ENCODE results near the gene SENP5. TPM values are rescaled to one million over a fixed set of nuclear protein-coding genes. Genes with fewer than 3 reads are reported as not detected.
A peak's percentile ranks its signal among the peaks of the same experiment; 100 is the strongest.

The SENP5 gene
- total and polyA plus RNA-seq, 5 donors from 2014 or later: 6.2 to 67.5 (median 7.1) TPM

GRCh38 chr3:196916995-196917394 lies 49.3 kb downstream of the SENP5 start:
- H3K27ac Mint-ChIP-seq: no peak overlapping the region
- no peaks in the 10 kb centered on the region for H3K27me3 Mint-ChIP-seq

GRCh38 chr3:196918968-196919367 lies 51.2 kb downstream of the SENP5 start:
- no peak for ATAC-seq (ENCODE audit: low read depth in 2 of 2)
- H3K27ac Mint-ChIP-seq: no peak overlapping the region
- peaks cover 23% of the 10 kb centered on the region for H3K36me3 Mint-ChIP-seq

More at GRCh38 chr3:196916995-196917394, 49.3 kb downstream of the SENP5 start:
- peaks cover 22% of the 10 kb centered on the region for H3K36me3 ChIP-seq (ENCODE audit: control insufficient read depth, insufficient read depth, low read length)
- ATAC-seq (ENCODE audit: low read depth in 2 of 2) (no peak), DNase-seq (no peak)
- Mint-ChIP-seq H3K4me1 (peaks cover 5 to 9% (median 7%) of the 10 kb centered on the region in 4 donors), H3K4me3 (no peak overlapping the region), H3K9me3 (peaks cover 0 to 4% (median 0%) of the 10 kb centered on the region in 7 donors), H3K36me3 (peaks cover 27% of the 10 kb centered on the region)
- H3K27me3 ChIP-seq (ENCODE audit: control insufficient read depth, insufficient read depth, low read length): no peaks in the 10 kb centered on the region
- no peaks in the 10 kb centered on the region for H3K9me3 ChIP-seq (ENCODE audit: control insufficient read depth in 2 of 2, low read length in 2 of 2)
- H3K4me1 ChIP-seq (ENCODE audit: control insufficient read depth, insufficient read depth, low read length, poor library complexity, severe bottlenecking): peaks cover 3% of the 10 kb centered on the region
- H3K4me3 ChIP-seq (ENCODE audit: low read depth, low read length): no peak overlapping the region
- H3K27ac ChIP-seq (ENCODE audit: insufficient read depth, low read length, poor library complexity, severe bottlenecking): no peak overlapping the region

GRCh38 chr3:196920733-196921132 lies 53.0 kb downstream of the SENP5 start:
- Mint-ChIP-seq H3K27me3 (no peaks in the 10 kb centered on the region), H3K27ac (peak overlapping the region in 2 of 3 donors; percentile 20 to 37), H3K4me1 (peaks cover 0 to 5% (median 1%) of the 10 kb centered on the region in 4 donors), H3K9me3 (peaks cover 0 to 4% (median 0%) of the 10 kb centered on the region in 7 donors), H3K4me3 (no peak overlapping the region), H3K36me3 (peaks cover 11% of the 10 kb centered on the region)
- Histone ChIP-seq H3K36me3 (ENCODE audit: control insufficient read depth, insufficient read depth, low read length) (peaks cover 26% of the 10 kb centered on the region), H3K9me3 (ENCODE audit: control insufficient read depth in 2 of 2, low read length in 2 of 2) (no peaks in the 10 kb centered on the region), H3K27me3 (ENCODE audit: control insufficient read depth, insufficient read depth, low read length) (no peaks in the 10 kb centered on the region), H3K4me3 (ENCODE audit: low read depth, low read length) (no peak overlapping the region), H3K27ac (ENCODE audit: insufficient read depth, low read length, poor library complexity, severe bottlenecking) (no peak overlapping the region), H3K4me1 (ENCODE audit: control insufficient read depth, insufficient read depth, low read length, poor library complexity, severe bottlenecking) (no peaks in the 10 kb centered on the region)
- DNase-seq (no peak), ATAC-seq (ENCODE audit: low read depth in 2 of 2) (no peak)

More at GRCh38 chr3:196918968-196919367, 51.2 kb downstream of the SENP5 start:
- no peaks in the 10 kb centered on the region for H3K27me3 Mint-ChIP-seq
- no peak overlapping the region for H3K27ac ChIP-seq (ENCODE audit: insufficient read depth, low read length, poor library complexity, severe bottlenecking)
- no peak overlapping the region for H3K4me3 Mint-ChIP-seq
- peaks cover 29% of the 10 kb centered on the region for H3K36me3 ChIP-seq (ENCODE audit: control insufficient read depth, insufficient read depth, low read length)
- no peak for DNase-seq
- no peaks in the 10 kb centered on the region for H3K4me1 ChIP-seq (ENCODE audit: control insufficient read depth, insufficient read depth, low read length, poor library complexity, severe bottlenecking)
- peaks cover 0 to 4% (median 0%) of the 10 kb centered on the region in 7 donors for H3K9me3 Mint-ChIP-seq
- H3K4me1 Mint-ChIP-seq: peaks cover 0 to 5% (median 1%) of the 10 kb centered on the region in 4 donors
- H3K27me3 ChIP-seq (ENCODE audit: control insufficient read depth, insufficient read depth, low read length): no peaks in the 10 kb centered on the region
- no peak overlapping the region for H3K4me3 ChIP-seq (ENCODE audit: low read depth, low read length)
- no peaks in the 10 kb centered on the region for H3K9me3 ChIP-seq (ENCODE audit: control insufficient read depth in 2 of 2, low read length in 2 of 2)

GRCh38 chr3:196927571-196928453 lies 60.1 kb downstream of the SENP5 start:
- no peaks in the 10 kb centered on the region for H3K27me3 Mint-ChIP-seq
- H3K4me1 Mint-ChIP-seq: no peaks in the 10 kb centered on the region
- no peaks in the 10 kb centered on the region for H3K9me3 ChIP-seq (ENCODE audit: control insufficient read depth in 2 of 2, low read length in 2 of 2)
- H3K9me3 Mint-ChIP-seq: no peaks in the 10 kb centered on the region
- H3K27ac Mint-ChIP-seq: peak overlapping the region in 2 of 3 donors; percentile 15 to 32
- H3K27me3 ChIP-seq (ENCODE audit: control insufficient read depth, insufficient read depth, low read length): no peaks in the 10 kb centered on the region
- H3K36me3 ChIP-seq (ENCODE audit: control insufficient read depth, insufficient read depth, low read length): peaks cover 50% of the 10 kb centered on the region
- no peak for ATAC-seq (ENCODE audit: low read depth in 2 of 2)
- no peaks in the 10 kb centered on the region for H3K4me1 ChIP-seq (ENCODE audit: control insufficient read depth, insufficient read depth, low read length, poor library complexity, severe bottlenecking)
- DNase-seq: no peak
- no peak overlapping the region for H3K27ac ChIP-seq (ENCODE audit: insufficient read depth, low read length, poor library complexity, severe bottlenecking)
- peaks cover 30% of the 10 kb centered on the region for H3K36me3 Mint-ChIP-seq
- H3K4me3 ChIP-seq (ENCODE audit: low read depth, low read length): no peak overlapping the region
- H3K4me3 Mint-ChIP-seq: no peak overlapping the region

- no peaks in the 10 kb centered on the region for H3K9me3 ChIP-seq (ENCODE audit: control insufficient read depth in 2 of 2, low read length in 2 of 2)
- H3K27me3 ChIP-seq (ENCODE audit: control insufficient read depth, insufficient read depth, low read length): no peaks in the 10 kb centered on the region
- DNase-seq (no peak), ATAC-seq (ENCODE audit: low read depth in 2 of 2) (no peak)
- Mint-ChIP-seq H3K36me3 (peaks cover 41% of the 10 kb centered on the region), H3K27me3 (no peaks in the 10 kb centered on the region), H3K9me3 (no peaks in the 10 kb centered on the region), H3K4me3 (no peak overlapping the region), H3K4me1 (no peaks in the 10 kb centered on the region), H3K27ac (no peak overlapping the region)
- no peak overlapping the region for H3K4me3 ChIP-seq (ENCODE audit: low read depth, low read length)
- H3K27ac ChIP-seq (ENCODE audit: insufficient read depth, low read length, poor library complexity, severe bottlenecking): no peak overlapping the region
- H3K4me1 ChIP-seq (ENCODE audit: control insufficient read depth, insufficient read depth, low read length, poor library complexity, severe bottlenecking): no peaks in the 10 kb centered on the region
- peaks cover 72% of the 10 kb centered on the region for H3K36me3 ChIP-seq (ENCODE audit: control insufficient read depth, insufficient read depth, low read length)
These were observed 63.4 kb downstream of the SENP5 start for GRCh38 chr3:196931157-196931556.

- no peaks in the 10 kb centered on the region for H3K4me1 Mint-ChIP-seq
- H3K36me3 ChIP-seq (ENCODE audit: control insufficient read depth, insufficient read depth, low read length): peaks cover 81% of the 10 kb centered on the region
- no peaks in the 10 kb centered on the region for H3K9me3 ChIP-seq (ENCODE audit: control insufficient read depth in 2 of 2, low read length in 2 of 2)
- no peak overlapping the region for H3K4me3 Mint-ChIP-seq
- no peak overlapping the region for H3K4me3 ChIP-seq (ENCODE audit: low read depth, low read length)
- H3K36me3 Mint-ChIP-seq: peaks cover 42% of the 10 kb centered on the region
- ATAC-seq (ENCODE audit: low read depth in 2 of 2): no peak
- H3K9me3 Mint-ChIP-seq: no peaks in the 10 kb centered on the region
- peak overlapping the region in 1 of 3 donors; percentile 75 for H3K27ac Mint-ChIP-seq
- no peaks in the 10 kb centered on the region for H3K4me1 ChIP-seq (ENCODE audit: control insufficient read depth, insufficient read depth, low read length, poor library complexity, severe bottlenecking)
- H3K27ac ChIP-seq (ENCODE audit: insufficient read depth, low read length, poor library complexity, severe bottlenecking): no peak overlapping the region
- H3K27me3 Mint-ChIP-seq: no peaks in the 10 kb centered on the region
- H3K27me3 ChIP-seq (ENCODE audit: control insufficient read depth, insufficient read depth, low read length): no peaks in the 10 kb centered on the region
- DNase-seq: no peak
These were observed 64.3 kb downstream of the SENP5 start for GRCh38 chr3:196931828-196932587.

GRCh38 chr3:196932600-196932999 lies 64.9 kb downstream of the SENP5 start:
- Histone ChIP-seq H3K9me3 (ENCODE audit: control insufficient read depth in 2 of 2, low read length in 2 of 2) (no peaks in the 10 kb centered on the region), H3K27ac (ENCODE audit: insufficient read depth, low read length, poor library complexity, severe bottlenecking) (no peak overlapping the region), H3K4me3 (ENCODE audit: low read depth, low read length) (no peak overlapping the region), H3K4me1 (ENCODE audit: control insufficient read depth, insufficient read depth, low read length, poor library complexity, severe bottlenecking) (no peaks in the 10 kb centered on the region), H3K27me3 (ENCODE audit: control insufficient read depth, insufficient read depth, low read length) (no peaks in the 10 kb centered on the region), H3K36me3 (ENCODE audit: control insufficient read depth, insufficient read depth, low read length) (peaks cover 81% of the 10 kb centered on the region)
- Mint-ChIP-seq H3K9me3 (no peaks in the 10 kb centered on the region), H3K4me1 (peaks cover 0 to 4% (median under 1%) of the 10 kb centered on the region in 4 donors), H3K27ac (peak overlapping the region in 1 of 3 donors; percentile 75), H3K36me3 (peaks cover 48% of the 10 kb centered on the region), H3K4me3 (no peak overlapping the region), H3K27me3 (no peaks in the 10 kb centered on the region)
- ATAC-seq (ENCODE audit: low read depth in 2 of 2) (no peak), DNase-seq (no peak)
